ENCODE data around the gene ABHD4. TPM values are rescaled to one million over a fixed set of nuclear protein-coding genes. Genes with fewer than 3 reads are reported as not detected.
"Not testable (repeated sequence)": the region's sequence is repeated elsewhere in the genome, so short reads cannot be mapped to it uniquely, and the experiment has no call there.

Gene ABHD4
- total and polyA plus RNA-seq, 7 donors: 6.1 to 64.0 (median 26.4) TPM

- Histone ChIP-seq H3K9me3 (no peaks in the 10 kb centered on the region), H3K36me3 (ENCODE audit: insufficient read depth in 1 of 2, low read depth in 1 of 2) (no peaks in the 10 kb centered on the region), H3K4me1 (no peaks in the 10 kb centered on the region), H3K27ac (no peak overlapping the region), H3K27me3 (ENCODE audit: insufficient read depth in 3 of 3, low read length in 2 of 3) (no peaks in the 10 kb centered on the region), H3K4me3 (no peak overlapping the region)
- ATAC-seq (no peak), DNase-seq (no peak)
- TF ChIP-seq, protein P1, sequence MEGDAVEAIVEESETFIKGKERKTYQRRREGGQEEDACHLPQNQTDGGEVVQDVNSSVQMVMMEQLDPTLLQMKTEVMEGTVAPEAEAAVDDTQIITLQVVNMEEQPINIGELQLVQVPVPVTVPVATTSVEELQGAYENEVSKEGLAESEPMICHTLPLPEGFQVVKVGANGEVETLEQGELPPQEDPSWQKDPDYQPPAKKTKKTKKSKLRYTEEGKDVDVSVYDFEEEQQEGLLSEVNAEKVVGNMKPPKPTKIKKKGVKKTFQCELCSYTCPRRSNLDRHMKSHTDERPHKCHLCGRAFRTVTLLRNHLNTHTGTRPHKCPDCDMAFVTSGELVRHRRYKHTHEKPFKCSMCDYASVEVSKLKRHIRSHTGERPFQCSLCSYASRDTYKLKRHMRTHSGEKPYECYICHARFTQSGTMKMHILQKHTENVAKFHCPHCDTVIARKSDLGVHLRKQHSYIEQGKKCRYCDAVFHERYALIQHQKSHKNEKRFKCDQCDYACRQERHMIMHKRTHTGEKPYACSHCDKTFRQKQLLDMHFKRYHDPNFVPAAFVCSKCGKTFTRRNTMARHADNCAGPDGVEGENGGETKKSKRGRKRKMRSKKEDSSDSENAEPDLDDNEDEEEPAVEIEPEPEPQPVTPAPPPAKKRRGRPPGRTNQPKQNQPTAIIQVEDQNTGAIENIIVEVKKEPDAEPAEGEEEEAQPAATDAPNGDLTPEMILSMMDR (IDR thresholded peaks at IDR 0.05): no peak
- intact Hi-C loops (cut with DNase I): no loop called here
- 77 to 89% (median 83%) methylated on average over 8 of the region's 8 CpGs for WGBS, 3 donors
Measured at GRCh38 chr14:22634233-22634900, 36.3 kb downstream of the ABHD4 start.

GRCh38 chr14:22635980-22636379 lies 37.9 kb downstream of the ABHD4 start:
- intact Hi-C loops (cut with DNase I); DNase-seq; ATAC-seq; H3K27ac ChIP-seq; H3K36me3 ChIP-seq (ENCODE audit: insufficient read depth in 1 of 2, low read depth in 1 of 2); H3K4me3 ChIP-seq; H3K9me3 ChIP-seq; H3K4me1 ChIP-seq; H3K27me3 ChIP-seq (ENCODE audit: insufficient read depth in 3 of 3, low read length in 2 of 3): not testable (repeated sequence)
- 0 to 76% (median 29%) methylated on average over 1 of the region's 1 CpG for WGBS, 3 donors

- no peaks in the 10 kb centered on the region for H3K36me3 ChIP-seq (ENCODE audit: insufficient read depth in 1 of 2, low read depth in 1 of 2)
- H3K27ac ChIP-seq: no peak overlapping the region
- TF ChIP-seq, protein P1 (IDR thresholded peaks at IDR 0.05): no peak
- no peaks in the 10 kb centered on the region for H3K27me3 ChIP-seq (ENCODE audit: insufficient read depth in 3 of 3, low read length in 2 of 3)
- no peak overlapping the region for H3K4me3 ChIP-seq
- no peaks in the 10 kb centered on the region for H3K4me1 ChIP-seq
- no peak for ATAC-seq
- no peaks in the 10 kb centered on the region for H3K9me3 ChIP-seq
- intact Hi-C loops (cut with DNase I): no loop called here
- DNase-seq: no peak
Measured at GRCh38 chr14:22640192-22640591, 42.1 kb downstream of the ABHD4 start.

GRCh38 chr14:22641846-22642245 lies 43.7 kb downstream of the ABHD4 start:
- H3K36me3 ChIP-seq (ENCODE audit: insufficient read depth in 1 of 2, low read depth in 1 of 2): no peaks in the 10 kb centered on the region
- H3K4me3 ChIP-seq: no peak overlapping the region
- H3K4me1 ChIP-seq: no peaks in the 10 kb centered on the region
- ATAC-seq: no peak
- 35 to 54% (median 46%) methylated on average over 3 of the region's 3 CpGs for WGBS, 3 donors
- no peak overlapping the region for H3K27ac ChIP-seq
- intact Hi-C loops (cut with DNase I): no loop called here
- TF ChIP-seq, protein P1 (IDR thresholded peaks at IDR 0.05): no peak
- H3K27me3 ChIP-seq (ENCODE audit: insufficient read depth in 3 of 3, low read length in 2 of 3): no peaks in the 10 kb centered on the region
- DNase-seq: no peak
- no peaks in the 10 kb centered on the region for H3K9me3 ChIP-seq

- no peaks in the 10 kb centered on the region for H3K9me3 ChIP-seq
- 74 to 86% (median 78%) methylated on average over 1 of the region's 1 CpG for WGBS, 3 donors
- TF ChIP-seq, protein P1 (IDR thresholded peaks at IDR 0.05): no peak
- H3K4me3 ChIP-seq: no peak within 1 kb of the TSS
- no peaks in the 10 kb centered on the region for H3K27me3 ChIP-seq (ENCODE audit: insufficient read depth in 3 of 3, low read length in 2 of 3)
- no peak within 1 kb of the TSS for H3K27ac ChIP-seq
- no peaks in the 10 kb centered on the region for H3K4me1 ChIP-seq
- DNase-seq (no peak), ATAC-seq (no peak)
- intact Hi-C loops (cut with DNase I): no loop called here
- H3K36me3 ChIP-seq (ENCODE audit: insufficient read depth in 1 of 2, low read depth in 1 of 2): no peaks in the 10 kb centered on the region
Measured at GRCh38 chr14:22644305-22644635, 46.2 kb downstream of the ABHD4 start, which contains the start of gene OR6J1. Gene OR6J1 (minus strand): TSS chr14:22644352. CDS start chr14:22634811, 9,541 bp downstream.

Measured in psoas muscle (tissue), 8 donors.